GM13977 (cell line): ENCODE data around the gene SURF4.

Experiments
- DNase-seq: peaks from one replicate; pipeline ENCODE4 v3.0.0; 2012; ENCODE audit warnings: low spot score
- CTCF ChIP-seq: IDR thresholded peaks from 2 replicates; pipeline ENCODE4 v1.5.1; 2012; ENCODE audit warnings: mild to moderate bottlenecking, control low read depth; ENCODE audit not compliant: insufficient read depth; ENCODE audit errors: extremely low read depth, missing control alignments
- in situ Hi-C: fragments of 300-500 bp; cut with MboI; formaldehyde crosslinking; loops from one replicate; pipeline ENCODE4 v1.12.0; 2022; ENCODE audit warnings: low sequenced_read_pairs, low pct_unique_long_range_greater_than_20kb, mixed read lengths, inconsistent platforms; ENCODE audit not compliant: unreplicated experiment

Gene SURF4

GRCh38 chr9:133355881-133356357 is 19.9 kb downstream of the SURF4 start:
- in situ Hi-C loops = no loop called here
- no peak for TF ChIP-seq CTCF
- DNase-seq = no peak

GRCh38 chr9:133354766-133355165 is 21.1 kb downstream of the SURF4 start:
- DNase-seq = no peak
- in situ Hi-C loops = no loop called here
- TF ChIP-seq CTCF = no peak

- no peak for DNase-seq
- in situ Hi-C loops = no loop called here
- no peak for TF ChIP-seq CTCF
These were observed 22.3 kb downstream of the SURF4 start for GRCh38 chr9:133353548-133353947.

- TF ChIP-seq CTCF = no peak
- no peak for DNase-seq
- in situ Hi-C loops = no loop called here
These were observed 23.1 kb downstream of the SURF4 start for GRCh38 chr9:133352635-133353340.

GRCh38 chr9:133351908-133352634 is 23.8 kb downstream of the SURF4 start:
- in situ Hi-C loops = no loop called here

GRCh38 chr9:133351526-133351907 is 24.3 kb downstream of the SURF4 start:
- DNase-seq = no peak
- in situ Hi-C loops = no loop called here
- TF ChIP-seq CTCF = no peak

More at GRCh38 chr9:133351908-133352634, 23.8 kb downstream of the SURF4 start:
- peak; percentile 65 for TF ChIP-seq CTCF
- DNase-seq = peak; percentile 58
